K562 (cell line): ENCODE data around the gene PRKX. TPM values are rescaled to one million over a fixed set of nuclear protein-coding genes. Genes with fewer than 3 reads are reported as not detected.
"Not testable (repeated sequence)": the region's sequence is repeated elsewhere in the genome, so short reads cannot be mapped to it uniquely, and the experiment has no call there.

ENCODE experiments used
- ATAC-seq: fragments of 200-7000 bp; cut with Tn5 transposase; 3 replicates; pipeline ENCODE4 v1.9.1; 2020; ENCODE audit warnings: moderate library complexity
- BruUV-seq: library from RNA; stranded (reverse); fragments of 400-500 nt; replicated peaks from 2 replicates; lab custom pipeline; 2021; lab: Mats Ljungman, UMichigan
- CTCF ChIA-PET: fragments of 300-600 bp; formaldehyde crosslinking; extraction: SDS; loops from one replicate; lab custom pipeline; 2021; ENCODE audit warnings: low intra/inter-chr PET ratio; lab: Yijun Ruan, JAX
- POLR2A ChIA-PET: fragments of 300-600, 350-650 bp; sonication (Branson Sonifier 250); formaldehyde crosslinking; extraction: SDS; loops from one replicate; lab custom pipeline; 2021; ENCODE audit warnings: antibody characterized with exemption, inconsistent platforms; lab: Yijun Ruan, JAX
- DNase-seq, 4 experiments: peaks; one replicate each; pipeline versions ENCODE4 v3.0.0 to v3.0.0-alpha.2; 2011 to 2018; ENCODE audit warnings: low spot score in 3 of 4, mixed read lengths in 3 of 4; ENCODE audit errors: extremely low read depth in 1 of 4
- FAIRE-seq: peaks from 2 replicates; lab custom pipeline; 2011; peaks lifted over from hg19 to GRCh38; lab: Jason Lieb, UNC
- H2AFZ ChIP-seq: 2 replicates; pipeline ENCODE4 v1.6.0; 2011; ENCODE audit warnings: low read depth, low read length, control low read depth, inconsistent platforms
- H3K27ac ChIP-seq: fragments of 200-600 bp; 3 replicates; pipeline ENCODE4 v1.8.0; 2011; ENCODE audit warnings: low read depth, mild to moderate bottlenecking, control low read depth, inconsistent platforms, low read length, moderate library complexity, mixed read lengths; ENCODE audit errors: extremely low read depth
- H3K27me3 ChIP-seq, 2 experiments: fragments of 300-600 bp in 1 of 2; 2 replicates in 1 of 2; 3 replicates in 1 of 2; pipeline versions ENCODE4 v1.6.0 to v1.8.0; 2011; ENCODE audit warnings: inconsistent platforms in 2 of 2, low read length in 2 of 2, mild to moderate bottlenecking in 1 of 2, mixed read lengths in 1 of 2, moderate library complexity in 1 of 2; ENCODE audit not compliant: control insufficient read depth in 2 of 2, insufficient read depth in 2 of 2
- H3K36me3 ChIP-seq: fragments of 300-600 bp; 3 replicates; pipeline ENCODE4 v1.8.0; 2011; ENCODE audit warnings: mild to moderate bottlenecking, low read length, inconsistent platforms; ENCODE audit not compliant: control insufficient read depth, insufficient read depth
- H3K4me1 ChIP-seq, 2 experiments: fragments of 200-600 bp in 1 of 2; replicated peaks in 1 of 2; 2 replicates in 1 of 2; 3 replicates in 1 of 2; pipeline versions ENCODE4 v1.5.1 to v1.8.0; 2011; ENCODE audit warnings: inconsistent platforms in 2 of 2, low read length in 2 of 2, mild to moderate bottlenecking in 1 of 2, mixed read lengths in 1 of 2, moderate library complexity in 1 of 2; ENCODE audit not compliant: control insufficient read depth in 2 of 2, insufficient read depth in 2 of 2
- H3K4me2 ChIP-seq: 2 replicates; pipeline ENCODE4 v1.6.1; 2011; ENCODE audit warnings: low read length, control low read depth, inconsistent platforms, mixed read lengths; ENCODE audit not compliant: insufficient read depth
- H3K4me3 ChIP-seq: fragments of 200-600 bp; sonication (generic), shearing (Covaris generic); 2 replicates; pipeline ENCODE4 v1.5.1; 2016; ENCODE audit warnings: control low read depth, inconsistent platforms
- H3K79me2 ChIP-seq: fragments of 200-600 bp; 3 replicates; pipeline ENCODE4 v1.8.0; 2011; ENCODE audit warnings: low read length, inconsistent platforms; ENCODE audit not compliant: control insufficient read depth, insufficient read depth
- H3K9ac ChIP-seq, 2 experiments: 2 replicates each; pipeline versions ENCODE4 v1.6.0 to v1.6.1; 2011; ENCODE audit warnings: low read depth in 2 of 2, low read length in 2 of 2, control low read depth in 1 of 2, inconsistent platforms in 1 of 2, mild to moderate bottlenecking in 1 of 2, mixed read lengths in 1 of 2; ENCODE audit not compliant: insufficient read depth in 1 of 2
- H3K9me1 ChIP-seq: one replicate; pipeline ENCODE4 v1.6.0; 2011; ENCODE audit warnings: inconsistent platforms, mild to moderate bottlenecking, low read length, moderate library complexity; ENCODE audit not compliant: control insufficient read depth, insufficient read depth
- H3K9me3 ChIP-seq: replicated peaks from 2 replicates; pipeline ENCODE4 v1.5.1; 2011; ENCODE audit warnings: low read depth, low read length, inconsistent platforms; ENCODE audit not compliant: control insufficient read depth, insufficient read depth
- H4K20me1 ChIP-seq: replicated peaks from 2 replicates; pipeline ENCODE4 v1.6.1; 2011; ENCODE audit warnings: low read length, inconsistent platforms, mixed read lengths; ENCODE audit not compliant: control insufficient read depth, insufficient read depth
- CHD1 ChIP-seq: fragments of 200-600 bp; sonication (generic); IDR thresholded peaks from one replicate; pipeline ENCODE4 v1.6.1; 2012; ENCODE audit warnings: mild to moderate bottlenecking, moderate library complexity, low read length, inconsistent platforms
- KDM2B ChIP-seq: fragments of 250-450 bp; sonication (Bioruptor Pico); IDR thresholded peaks from 2 replicates; pipeline ENCODE4 v1.8.0; 2021; ENCODE audit warnings: mild to moderate bottlenecking, moderate library complexity
- MEF2D ChIP-seq: conservative IDR thresholded peaks from 2 replicates; pipeline ENCODE4 v1.6.1; 2016; ENCODE audit warnings: low read depth, missing genetic modification characterization, missing compliant biosample characterization
- NCOA6 ChIP-seq: fragments of 450-650 bp; IDR thresholded peaks from 2 replicates; pipeline ENCODE4 v1.6.1; 2017; ENCODE audit warnings: mild to moderate bottlenecking
- NR0B1 ChIP-seq: fragments of 450-650 bp; IDR thresholded peaks from one replicate; pipeline ENCODE4 v1.6.1; 2018; ENCODE audit warnings: mild to moderate bottlenecking, moderate library complexity; ENCODE audit not compliant: partially characterized antibody
- POLR3G ChIP-seq: IDR thresholded peaks from 2 replicates; pipeline ENCODE4 v1.6.1; 2011; ENCODE audit not compliant: insufficient read length, insufficient replicate concordance; ENCODE audit errors: extremely low read depth
- SUPT5H ChIP-seq: fragments of 450-650 bp; IDR thresholded peaks from 2 replicates; pipeline ENCODE4 v1.6.1; 2016
- TCF3 ChIP-seq: sonication (generic); formaldehyde crosslinking; IDR thresholded peaks from 2 replicates; pipeline ENCODE4 v1.4.0; 2020; ENCODE audit warnings: mild to moderate bottlenecking, missing genetic modification reagents
- ZNF280B ChIP-seq: fragments of 250-450 bp; sonication (Bioruptor Pico); IDR thresholded peaks from 2 replicates; pipeline ENCODE4 v1.5.1; 2021; ENCODE audit warnings: mild to moderate bottlenecking
- WGBS: fragments of 100-300 bp; shearing (Covaris generic); methylation state at CpG from one replicate; pipeline ENCODE4 v1.1.6; 2016; ENCODE audit warnings: low coverage, mixed read lengths; ENCODE audit not compliant: insufficient coverage; ENCODE audit errors: missing lambda C conversion rate; 5-methylcytosine and 5-hydroxymethylcytosine counted together
- in situ Hi-C: fragments of 300-500 bp; cut with MboI; formaldehyde crosslinking; loops from 4 replicates; pipeline ENCODE4 v1.15.0; 2018; ENCODE audit warnings: inconsistent platforms, mixed read lengths
- intact Hi-C: fragments of 100-400 bp; cut with micrococcal nuclease; formaldehyde crosslinking; loops from 2 replicates; pipeline ENCODE4 v1.14.2; 2022
- polyA plus RNA-seq, 8 experiments: library from polyadenylated mRNA; depleted of rRNA in 4 of 8; stranded (reverse) in 5 of 8; unstranded in 3 of 8; fragments of >200 nt; fragmentation: Nextera tagmentation in 2 of 8; fragmentation: Illumina TruSeq in 1 of 8; extraction: Ambion mirVana in 2 of 8; extraction: Trizol in 1 of 8; gene quantifications; 2 replicates each; pipeline versions ENCODE4 v1.2.1 to v1.2.3, GENCODE V29; 2011 to 2014; ENCODE audit warnings: inconsistent platforms in 1 of 8, missing spikeins in 1 of 8
- total RNA-seq, 7 experiments: library from RNA; depleted of rRNA in 6 of 7; stranded (reverse); fragments of >200 nt in 6 of 7; fragmentation: Illumina TruSeq in 2 of 7; extraction: Trizol in 2 of 7; gene quantifications; 2 replicates each; pipeline versions ENCODE4 v1.2.1 to v1.2.3, GENCODE V29; 2011 to 2021; ENCODE audit warnings: low replicate concordance in 1 of 7

PRKX gene
- total and polyA plus RNA-seq, 9 of the 15 experiments (the other 6 are each of a cell fraction or from before 2014, with no cell fraction given): 3.3 to 29.4 (median 23.7) TPM

DNA sequence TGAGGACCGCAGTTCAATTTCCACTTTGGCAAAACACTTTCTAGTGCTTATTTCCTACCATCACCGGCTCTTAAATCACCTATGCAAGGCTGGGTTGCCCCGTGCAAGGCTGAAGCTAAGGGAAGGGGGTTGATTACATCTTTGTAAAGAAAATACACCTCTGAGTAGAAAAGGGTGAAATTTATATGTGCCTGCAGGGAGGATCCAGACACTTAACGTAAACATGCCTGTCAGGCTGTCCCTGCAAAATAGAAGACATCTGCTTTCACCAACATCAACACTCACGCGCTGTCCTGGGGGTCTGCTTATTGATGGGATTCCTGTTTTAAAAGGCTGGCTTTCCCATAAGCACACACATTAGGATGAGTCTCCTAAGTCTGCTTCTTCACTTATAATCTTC is 92.0 kb downstream of the PRKX start (continued):
- TF ChIP-seq NR0B1 (no peak), KDM2B (no peak), POLR3G (no peak), CHD1 (no peak), SUPT5H (no peak), ZNF280B (CRISPR knock-in tag) (no peak), TCF3 (CRISPR knock-in tag) (no peak), NCOA6 (no peak), MEF2D (tag) (no peak)
- TF ChIP-seq, all 486 proteins: peak for 0

DNA sequence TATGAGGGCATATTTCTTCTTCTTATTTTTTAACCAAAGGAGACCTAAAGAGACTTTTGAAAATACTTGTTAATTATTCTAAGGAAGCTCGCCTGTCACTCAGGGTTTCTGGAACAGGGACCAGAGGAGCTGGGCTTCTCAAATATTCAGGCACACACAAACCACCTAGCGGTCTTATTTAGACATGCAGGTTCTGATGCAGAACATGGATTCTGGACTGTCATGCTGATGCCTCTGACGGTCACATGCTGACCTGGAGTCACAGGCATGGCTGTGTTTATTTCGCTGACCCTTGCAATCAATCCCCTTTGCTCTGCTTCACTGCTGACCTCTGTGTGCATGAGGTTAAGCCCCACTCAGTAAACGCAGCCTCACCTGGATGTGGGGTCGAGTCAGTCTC is 101.7 kb downstream of the PRKX start:
- intact Hi-C loops, BruUV-seq, ATAC-seq, in situ Hi-C loops, H3K27me3 ChIP-seq, H3K27ac ChIP-seq, POLR2A ChIA-PET, H4K20me1 ChIP-seq, CTCF ChIA-PET, H3K79me2 ChIP-seq, H3K9ac ChIP-seq, H3K4me2 ChIP-seq, FAIRE-seq, DNase-seq, H3K4me1 ChIP-seq, H3K9me3 ChIP-seq, H2AFZ ChIP-seq, H3K4me3 ChIP-seq, H3K9me1 ChIP-seq: not testable (repeated sequence)
- H3K36me3 ChIP-seq: peaks cover 39% of the 10 kb centered on the region; the same call in 1 of the 3 replicates
- WGBS: 95% methylated on average over 4 of the region's 6 CpGs
